Mononuclear cell (primary cell): ENCODE results near the gene PCGF3. TPM values are rescaled to one million over a fixed set of nuclear protein-coding genes. Genes with fewer than 3 reads are reported as not detected.
"Not testable (repeated sequence)": the region's sequence is repeated elsewhere in the genome, so short reads cannot be mapped to it uniquely, and the experiment has no call there.

Source experiments
- H3K27me3 ChIP-seq: 2 replicates; pipeline ENCODE4 v1.6.0; 2011; ENCODE audit warnings: low read length, control low read depth; ENCODE audit not compliant: insufficient read depth
- H3K4me1 ChIP-seq: 2 replicates; pipeline ENCODE4 v1.5.1; 2011; ENCODE audit warnings: mild to moderate bottlenecking, low read length, control low read depth; ENCODE audit not compliant: insufficient read depth
- H3K4me3 ChIP-seq: 2 replicates; pipeline ENCODE4 v1.5.1; 2011; ENCODE audit warnings: mild to moderate bottlenecking, low read length, moderate library complexity
- H3K9me3 ChIP-seq: 2 replicates; pipeline ENCODE4 v1.5.1; 2011; ENCODE audit warnings: low read depth, mild to moderate bottlenecking, control low read depth, low read length
- total RNA-seq: library from RNA; depleted of rRNA; stranded (reverse); fragments of >200 nt; gene quantifications from one replicate; pipeline ENCODE4 v1.2.3, GENCODE V29; 2012

PCGF3 gene
- total RNA-seq, 1 donor, result 49.7 TPM

GRCh38 chr4:664713-665231, 40.9 kb upstream of the PCGF3 start:
- no peaks in the 10 kb centered on the region for H3K9me3 ChIP-seq
- H3K27me3 ChIP-seq, result no peaks in the 10 kb centered on the region
- H3K4me1 ChIP-seq, result peaks cover 12% of the 10 kb centered on the region
- no peak overlapping the region for H3K4me3 ChIP-seq

GRCh38 chr4:665381-665750, 40.3 kb upstream of the PCGF3 start:
- H3K4me3 ChIP-seq, result no peak overlapping the region
- H3K9me3 ChIP-seq, result no peaks in the 10 kb centered on the region
- no peaks in the 10 kb centered on the region for H3K27me3 ChIP-seq
- peaks cover 12% of the 10 kb centered on the region for H3K4me1 ChIP-seq

- no peaks in the 10 kb centered on the region for H3K27me3 ChIP-seq
- peaks cover 12% of the 10 kb centered on the region for H3K4me1 ChIP-seq
- H3K9me3 ChIP-seq, result no peaks in the 10 kb centered on the region
- H3K4me3 ChIP-seq, result no peak overlapping the region
Measured at GRCh38 chr4:665751-666435, 39.7 kb upstream of the PCGF3 start.

- no peaks in the 10 kb centered on the region for H3K27me3 ChIP-seq
- H3K4me1 ChIP-seq, result peaks cover 12% of the 10 kb centered on the region
- H3K9me3 ChIP-seq, result no peaks in the 10 kb centered on the region
- H3K4me3 ChIP-seq, result no peak overlapping the region
Measured at GRCh38 chr4:666436-666810, 39.2 kb upstream of the PCGF3 start.

- H3K4me1 ChIP-seq, result peaks cover 12% of the 10 kb centered on the region
- no peak overlapping the region for H3K4me3 ChIP-seq
- no peaks in the 10 kb centered on the region for H3K27me3 ChIP-seq
- no peaks in the 10 kb centered on the region for H3K9me3 ChIP-seq
Measured at GRCh38 chr4:666822-667544, 38.6 kb upstream of the PCGF3 start.

- no peaks in the 10 kb centered on the region for H3K9me3 ChIP-seq
- no peaks in the 10 kb centered on the region for H3K27me3 ChIP-seq
- no peak overlapping the region for H3K4me3 ChIP-seq
- peaks cover 12% of the 10 kb centered on the region for H3K4me1 ChIP-seq
Measured at GRCh38 chr4:667545-667925, 38.1 kb upstream of the PCGF3 start.

GRCh38 chr4:668219-668618, 37.4 kb upstream of the PCGF3 start:
- not testable (repeated sequence) for H3K9me3 ChIP-seq, H3K27me3 ChIP-seq, H3K4me3 ChIP-seq
- peaks cover 12% of the 10 kb centered on the region for H3K4me1 ChIP-seq

GRCh38 chr4:669806-670559, 35.6 kb upstream of the PCGF3 start:
- H3K4me1 ChIP-seq, result peaks cover 13% of the 10 kb centered on the region
- not testable (repeated sequence) for H3K9me3 ChIP-seq, H3K4me3 ChIP-seq, H3K27me3 ChIP-seq

GRCh38 chr4:671769-672168, 33.9 kb upstream of the PCGF3 start:
- H3K27me3 ChIP-seq, result no peaks in the 10 kb centered on the region

GRCh38 chr4:673349-674091, 32.1 kb upstream of the PCGF3 start:
- Histone ChIP-seq H3K27me3 (no peaks in the 10 kb centered on the region), H3K4me1 (peaks cover 19% of the 10 kb centered on the region), H3K4me3 (peak overlapping the region; percentile 43), H3K9me3 (no peaks in the 10 kb centered on the region)

More at GRCh38 chr4:671769-672168, 33.9 kb upstream of the PCGF3 start:
- no peaks in the 10 kb centered on the region for H3K9me3 ChIP-seq
- peaks cover 19% of the 10 kb centered on the region for H3K4me1 ChIP-seq
- H3K4me3 ChIP-seq, result no peak overlapping the region

GRCh38 chr4:674172-675035, 31.2 kb upstream of the PCGF3 start, which contains the start of the genes ATP5ME and MYL5:
Gene ATP5ME (minus strand): TSS chr4:674276. CDS start chr4:674247, 29 bp downstream.
Gene MYL5 (plus strand): TSS chr4:674542. CDS start chr4:678027, 3,485 bp downstream.
- peak within 1 kb of the TSS; percentile 90 for H3K4me3 ChIP-seq

GRCh38 chr4:675036-675882, 30.4 kb upstream of the PCGF3 start:
- Histone ChIP-seq H3K27me3 (no peaks in the 10 kb centered on the region), H3K4me1 (peaks cover 22% of the 10 kb centered on the region), H3K9me3 (no peaks in the 10 kb centered on the region), H3K4me3 (peak overlapping the region; percentile 90)

More at GRCh38 chr4:674172-675035, 31.2 kb upstream of the PCGF3 start, which contains the start of the genes ATP5ME and MYL5:
- Histone ChIP-seq H3K9me3 (no peaks in the 10 kb centered on the region), H3K4me1 (peaks cover 19% of the 10 kb centered on the region), H3K27me3 (no peaks in the 10 kb centered on the region)
